GM19372 (cell line): ENCODE measurements around the gene SIRT3.
"Not testable (repeated sequence)": the region's sequence is repeated elsewhere in the genome, so short reads cannot be mapped to it uniquely, and the experiment has no call there.

ENCODE experiments used
- ATAC-seq: cut with Tn5 transposase; IDR thresholded peaks from one replicate; pipeline ENCODE4 v1.9.1; 2021; ENCODE audit warnings: mild to moderate bottlenecking, low read depth, moderate library complexity; ENCODE audit not compliant: unreplicated experiment

SIRT3 gene

DNA sequence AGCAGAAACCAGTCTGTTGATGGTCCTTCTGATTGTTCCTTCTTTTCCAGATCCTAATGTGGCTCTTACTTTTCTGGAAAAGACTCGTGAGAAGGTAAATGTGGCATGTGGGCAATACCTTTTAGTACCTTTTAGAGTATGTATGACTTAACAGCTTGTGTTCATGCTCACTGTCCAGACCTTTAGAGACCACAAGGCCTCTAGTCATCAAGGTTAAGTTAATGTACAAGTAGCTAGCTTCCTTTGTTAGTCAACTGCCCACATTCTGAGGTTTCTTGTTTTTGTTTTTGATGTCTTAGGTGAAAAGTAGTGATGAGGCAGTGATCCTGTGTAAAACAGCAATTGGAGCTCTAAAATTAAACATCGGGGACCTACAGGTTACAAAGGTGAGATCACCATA is 8.2 kb upstream of the SIRT3 start:
- ATAC-seq = no peak

DNA sequence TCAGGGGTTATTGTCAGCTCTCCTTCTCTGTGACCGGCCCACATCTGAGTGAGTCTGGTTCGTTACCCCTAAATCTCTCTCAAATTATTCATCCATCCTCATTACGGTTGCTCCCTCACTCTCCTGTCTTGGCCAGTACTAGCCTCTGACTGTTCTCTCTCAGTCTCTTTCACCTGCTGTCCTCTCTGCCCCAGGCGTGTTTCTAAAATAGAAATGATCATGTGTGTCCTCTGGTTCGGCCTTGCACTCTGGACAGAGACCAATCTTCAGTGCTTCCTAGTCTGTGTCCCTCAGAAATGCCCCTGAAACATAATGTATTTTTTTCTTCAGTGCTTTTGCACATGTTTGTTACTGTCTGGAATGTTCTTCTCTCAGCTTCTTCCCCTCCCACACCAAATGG is 5.5 kb upstream of the SIRT3 start:
- ATAC-seq = no peak

DNA sequence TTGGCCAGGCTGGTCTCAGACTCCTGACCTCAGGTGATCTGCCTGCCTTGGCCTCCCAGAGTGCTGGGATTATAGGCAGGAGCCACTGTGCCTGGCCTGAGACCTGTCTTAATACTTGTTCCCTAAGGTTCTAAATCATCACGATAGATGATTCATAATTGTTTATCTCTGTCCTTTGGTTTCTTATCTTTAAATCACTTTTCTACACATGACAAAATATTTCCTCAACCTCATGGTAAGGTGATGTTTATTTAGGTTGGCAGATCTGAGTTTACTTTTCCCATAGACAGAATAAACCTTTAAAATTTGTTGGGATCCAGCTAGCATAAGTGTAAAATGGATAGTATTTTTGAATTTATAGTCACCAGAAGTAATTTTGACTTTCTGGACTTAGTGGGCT is 4.2 kb upstream of the SIRT3 start:
- no peak for ATAC-seq

DNA sequence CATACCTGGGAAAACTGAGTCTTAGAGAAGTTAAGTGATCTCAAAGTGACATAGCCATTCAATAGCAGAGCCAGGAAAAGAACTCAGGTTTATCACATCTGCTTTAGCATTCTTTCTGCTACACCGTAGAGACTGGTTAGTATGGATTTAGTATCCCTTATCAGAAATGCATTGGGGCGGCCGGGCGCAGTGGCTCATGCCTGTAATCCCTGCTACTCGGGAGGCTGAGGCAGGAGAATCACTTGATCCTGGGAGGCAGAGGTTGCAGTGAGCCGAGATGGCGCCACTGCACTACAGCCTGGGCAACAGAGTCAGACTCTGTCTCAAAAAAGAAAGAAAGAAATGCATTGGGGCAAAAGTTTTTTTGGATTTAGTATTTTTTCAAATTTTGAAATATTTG is 2.2 kb upstream of the SIRT3 start:
- ATAC-seq = not testable (repeated sequence)

DNA sequence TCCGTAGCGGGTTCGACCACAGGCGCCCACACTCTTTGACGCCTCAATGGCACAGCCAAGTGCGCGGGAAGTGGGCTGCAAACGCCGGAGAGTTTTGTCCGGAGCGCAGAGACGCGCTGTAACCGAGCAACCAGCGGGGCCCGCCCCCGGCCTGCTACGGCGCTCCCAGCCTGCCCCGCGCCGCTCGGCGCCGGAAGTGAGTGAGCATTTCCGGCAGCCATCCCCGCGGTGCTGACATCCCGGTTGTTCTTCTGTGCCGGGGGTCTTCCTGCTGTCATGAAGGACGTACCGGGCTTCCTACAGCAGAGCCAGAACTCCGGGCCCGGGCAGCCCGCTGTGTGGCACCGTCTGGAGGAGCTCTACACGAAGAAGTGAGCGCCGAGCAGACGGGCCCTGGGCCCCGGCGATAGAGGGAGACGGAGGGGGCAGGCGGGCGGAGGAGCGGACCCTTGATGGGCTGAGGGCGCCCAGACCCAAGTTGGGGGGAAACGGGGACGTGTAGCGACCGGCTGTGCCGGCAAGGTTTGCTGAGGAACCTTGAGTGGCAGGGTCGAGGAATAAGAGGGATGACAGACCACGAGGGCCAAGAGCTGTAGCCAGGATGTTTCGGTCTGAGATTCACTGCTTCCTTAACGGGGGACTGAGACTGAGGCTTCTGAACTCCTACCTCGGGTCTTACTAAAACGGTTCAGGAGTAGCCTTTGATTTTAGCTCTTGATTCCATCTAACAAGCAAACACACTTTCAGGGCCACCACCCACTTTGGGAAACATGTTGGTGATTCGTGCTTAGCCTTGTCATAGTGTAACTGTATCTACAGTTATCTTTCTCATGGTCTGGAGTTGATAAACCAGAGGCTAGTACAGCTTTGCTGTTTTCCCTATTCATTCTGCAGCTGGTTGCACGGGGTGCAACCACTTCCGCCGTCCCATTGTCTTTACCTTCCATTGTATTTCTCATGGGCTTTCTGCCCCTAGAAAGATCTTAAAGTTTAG is 929 bp upstream of the SIRT3 start, which contains the start of gene PSMD13:
Gene PSMD13 (plus strand): TSS at position 203 of the 994 bp plus-strand sequence. CDS start 74 bp downstream, at position 277.
- ATAC-seq = peak; percentile 77

DNA sequence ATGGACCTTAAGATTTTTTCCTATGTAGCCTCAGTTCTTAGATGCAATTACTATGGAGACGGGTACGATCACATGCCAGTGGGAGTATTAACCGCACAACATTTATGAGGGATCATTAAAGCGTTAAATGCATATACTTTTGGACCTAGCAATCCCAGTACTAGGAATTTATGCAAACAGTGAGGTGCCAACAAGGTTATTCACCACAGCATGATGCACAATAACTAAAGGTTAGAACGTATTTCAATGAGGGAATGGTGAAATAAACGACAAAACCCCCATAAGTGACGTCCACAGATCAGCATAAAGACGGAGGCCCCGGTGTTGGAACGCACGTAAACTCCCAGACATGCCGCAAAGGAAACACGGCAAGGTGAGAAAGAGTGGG is 539 bp downstream of the SIRT3 start:
- ATAC-seq = peak; percentile 14

DNA sequence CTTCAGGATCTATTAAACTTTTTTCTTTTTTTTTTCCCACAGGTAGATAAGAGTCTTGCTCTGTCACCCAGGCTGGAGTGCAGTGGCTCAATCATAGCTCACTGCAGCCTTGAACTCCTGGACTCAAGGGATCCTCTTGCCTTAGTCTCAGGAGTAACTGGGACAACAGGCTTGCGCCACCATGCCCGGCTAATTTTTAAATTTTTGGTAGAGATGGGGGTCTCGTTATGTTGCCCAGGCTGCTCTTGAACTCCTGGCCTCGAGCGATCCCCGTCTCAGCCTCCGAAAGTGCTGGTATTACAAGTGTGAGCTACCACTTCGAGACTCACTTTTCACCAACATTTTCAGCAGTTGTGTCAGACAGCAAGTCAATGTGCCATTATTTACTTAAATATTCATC is 962 bp downstream of the SIRT3 start:
- ATAC-seq = no peak

DNA sequence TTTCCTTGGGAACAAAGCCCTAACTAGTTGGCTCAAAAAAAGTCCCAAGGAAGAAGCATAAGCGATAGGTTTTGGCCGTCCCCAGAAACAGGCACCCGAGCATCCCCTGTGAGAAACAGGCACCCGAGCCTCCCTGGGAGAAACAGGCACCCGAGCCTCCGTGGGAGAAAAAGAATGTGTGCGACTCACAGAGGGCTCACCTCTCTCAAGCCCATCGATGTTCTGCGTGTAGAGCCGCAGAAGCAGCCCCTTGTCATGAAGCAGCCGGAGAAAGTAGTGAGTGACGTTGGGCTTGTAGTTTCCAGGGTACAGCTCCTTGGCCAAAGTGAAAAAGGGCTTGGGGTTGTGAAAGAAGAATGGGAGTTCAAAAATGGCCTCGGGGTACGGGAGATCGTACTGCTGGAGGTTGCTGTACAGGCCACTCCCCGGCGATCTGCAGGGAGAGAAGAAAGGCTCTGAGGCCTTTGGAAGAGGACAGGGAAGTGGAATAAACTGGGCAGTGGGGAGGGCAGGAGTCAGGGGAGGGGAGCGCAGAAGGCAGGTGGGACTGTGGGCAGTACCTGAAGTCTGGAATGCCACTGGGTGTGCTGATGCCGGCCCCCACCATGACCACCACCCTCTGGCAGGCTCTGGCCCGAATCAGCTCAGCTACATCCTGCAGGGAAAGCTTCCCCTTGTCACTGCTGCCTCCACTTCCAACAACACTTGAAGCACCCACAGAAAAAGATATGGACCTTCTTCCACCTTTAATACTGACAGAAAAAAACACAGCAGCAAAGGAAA is 3.2 kb downstream of the SIRT3 start:
- no peak for ATAC-seq

DNA sequence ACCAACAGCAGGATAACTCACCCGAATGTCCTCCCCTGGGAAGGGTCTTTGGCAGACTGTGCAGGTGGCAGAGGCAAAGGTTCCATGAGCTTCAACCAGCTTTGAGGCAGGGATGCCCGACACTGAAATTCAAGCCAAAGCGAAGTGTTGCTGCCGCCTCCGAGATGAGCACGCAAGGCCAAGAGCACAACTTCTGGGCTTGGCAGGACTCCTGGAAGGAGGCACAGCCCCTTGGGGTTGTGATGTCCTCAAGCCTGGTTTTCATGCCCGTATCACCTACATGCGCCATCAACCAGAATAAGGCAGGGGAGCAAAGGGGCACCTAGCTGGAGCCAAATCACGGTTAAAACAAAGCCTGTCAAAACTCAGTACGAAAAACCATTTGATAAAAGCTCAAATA is 5.7 kb downstream of the SIRT3 start:
- no peak for ATAC-seq

DNA sequence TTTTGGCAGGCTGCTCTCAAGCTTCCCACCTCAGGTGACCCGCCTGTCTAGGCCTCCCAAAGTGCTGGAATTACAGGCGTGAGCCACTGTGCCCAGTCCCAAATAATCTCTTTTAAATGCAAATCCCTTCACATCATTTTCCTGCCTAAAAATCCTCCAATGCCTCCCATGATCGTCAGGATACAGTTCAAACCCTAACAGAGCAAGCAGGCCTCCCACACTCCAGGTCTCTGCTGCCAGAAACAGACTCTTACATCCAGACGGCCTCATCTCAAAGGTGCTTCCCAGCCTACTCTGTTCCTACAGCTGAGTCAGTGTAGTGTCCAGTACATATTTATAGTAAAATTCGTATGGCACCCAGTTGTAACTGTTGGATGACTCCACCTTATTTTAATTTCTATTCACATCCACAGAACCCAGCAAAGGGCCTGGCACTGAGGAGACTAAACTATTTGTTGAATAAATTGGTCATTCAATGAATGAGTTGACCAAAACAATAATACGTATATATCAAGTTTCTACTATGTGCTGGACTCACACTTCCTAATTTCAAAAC is 8.2 kb downstream of the SIRT3 start:
- ATAC-seq = no peak

DNA sequence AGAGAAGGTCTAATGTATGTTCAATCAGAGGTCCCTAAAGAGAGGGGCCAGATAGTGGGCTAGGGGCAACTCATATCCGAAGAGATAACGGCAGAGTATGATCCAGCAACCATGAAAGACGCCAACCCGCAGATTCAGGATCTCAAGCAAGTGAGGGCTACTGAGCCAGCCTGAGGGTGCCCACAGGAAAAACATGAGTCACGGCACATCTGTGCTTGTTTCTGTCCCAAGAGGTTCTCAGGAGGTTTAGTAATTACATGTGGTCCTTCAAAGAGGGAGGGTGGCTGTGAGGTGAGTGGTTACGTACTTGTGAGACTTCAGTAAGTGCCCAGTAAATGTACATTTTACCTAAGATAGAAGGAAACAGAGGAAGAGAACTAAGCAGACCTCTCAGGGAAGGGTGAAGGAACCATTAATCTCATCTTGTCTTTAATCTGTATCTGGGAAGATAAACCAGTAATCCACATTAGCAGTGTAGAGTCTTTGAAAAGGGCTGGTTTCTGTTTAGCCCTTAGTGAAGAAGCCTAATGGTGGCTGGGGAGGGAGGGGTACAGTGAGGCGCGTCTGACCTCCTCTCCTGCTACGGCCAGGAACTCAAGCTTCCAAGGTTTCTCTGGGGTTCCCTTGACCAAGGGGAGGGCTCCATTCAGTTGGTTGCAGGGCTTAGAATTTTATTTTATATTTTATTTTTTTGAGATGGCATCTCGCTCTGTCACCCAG is 10.2 kb downstream of the SIRT3 start:
- no peak for ATAC-seq

DNA sequence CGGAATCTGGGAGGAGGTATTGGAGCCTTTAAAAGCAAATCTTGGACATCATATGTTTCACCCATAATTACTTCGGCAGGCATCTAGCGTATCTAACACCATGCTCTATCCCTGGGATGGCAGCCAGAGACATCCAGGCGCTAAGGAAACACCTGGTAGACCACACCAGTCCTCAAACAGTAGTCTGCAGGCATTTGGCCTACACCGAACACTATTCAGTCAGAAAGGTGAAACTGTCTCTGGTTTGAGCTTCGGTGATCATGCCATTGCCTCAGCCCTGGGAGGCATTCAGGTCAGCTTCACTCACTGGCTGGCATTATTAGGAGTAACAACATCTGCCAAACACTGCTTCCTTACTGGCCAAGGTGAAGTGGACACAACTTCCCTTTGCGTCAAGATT is 11.7 kb downstream of the SIRT3 start:
- ATAC-seq = no peak

DNA sequence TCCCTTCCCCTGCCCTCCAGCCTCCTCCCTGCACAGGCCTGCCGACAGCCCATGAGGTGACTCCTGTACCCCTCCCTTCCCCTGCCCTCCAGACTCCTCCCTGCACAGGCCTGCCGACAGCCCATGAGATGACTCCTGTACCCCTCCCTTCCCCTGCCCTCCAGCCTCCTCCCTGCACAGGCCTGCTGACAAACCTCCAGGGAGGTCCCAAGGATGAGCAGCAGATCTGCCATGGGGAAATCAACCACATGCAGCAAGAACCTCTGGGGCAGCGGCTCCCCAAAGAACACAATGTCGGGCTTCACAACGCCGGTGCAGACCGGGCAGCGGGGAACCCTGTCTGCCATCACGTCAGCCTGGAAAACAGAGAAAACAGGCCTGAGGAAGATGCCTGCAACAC is 12.3 kb downstream of the SIRT3 start:
- ATAC-seq = no peak

DNA sequence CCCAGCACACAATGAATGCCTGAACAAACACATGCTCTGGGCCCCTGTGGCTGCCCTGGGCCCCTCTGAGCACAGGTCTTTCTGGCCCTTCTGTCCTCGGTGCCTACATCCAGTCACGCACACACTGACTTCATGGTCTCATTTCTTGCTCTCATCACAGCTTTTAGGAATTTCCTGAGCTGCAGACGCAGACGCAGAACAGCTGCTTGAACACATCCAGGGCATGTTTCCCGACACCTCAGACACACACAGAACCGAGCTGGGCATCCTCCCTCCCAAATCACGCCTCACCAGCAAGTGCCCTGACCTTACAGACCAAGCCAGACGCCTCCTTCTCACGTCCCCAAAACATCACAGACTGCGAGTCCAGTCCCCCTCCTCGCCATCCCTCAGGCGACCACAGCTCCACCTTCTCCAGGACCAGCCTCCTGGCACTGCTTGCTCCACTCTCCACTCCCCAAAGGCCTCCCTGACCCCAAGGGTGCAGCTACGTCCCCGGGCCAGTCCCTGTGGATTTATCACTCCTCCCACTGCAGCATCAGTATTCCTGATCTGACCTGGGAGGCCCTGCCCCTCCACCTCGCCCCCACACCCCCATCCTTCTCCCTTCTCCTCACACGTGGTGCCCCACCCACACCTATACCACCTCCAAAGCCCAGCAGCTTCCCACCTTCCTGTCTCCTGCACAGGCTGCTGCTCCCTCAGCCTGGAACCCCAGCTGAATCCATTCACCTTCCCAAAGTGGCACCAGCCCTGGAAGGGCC is 12.9 kb downstream of the SIRT3 start:
- no peak for ATAC-seq

DNA sequence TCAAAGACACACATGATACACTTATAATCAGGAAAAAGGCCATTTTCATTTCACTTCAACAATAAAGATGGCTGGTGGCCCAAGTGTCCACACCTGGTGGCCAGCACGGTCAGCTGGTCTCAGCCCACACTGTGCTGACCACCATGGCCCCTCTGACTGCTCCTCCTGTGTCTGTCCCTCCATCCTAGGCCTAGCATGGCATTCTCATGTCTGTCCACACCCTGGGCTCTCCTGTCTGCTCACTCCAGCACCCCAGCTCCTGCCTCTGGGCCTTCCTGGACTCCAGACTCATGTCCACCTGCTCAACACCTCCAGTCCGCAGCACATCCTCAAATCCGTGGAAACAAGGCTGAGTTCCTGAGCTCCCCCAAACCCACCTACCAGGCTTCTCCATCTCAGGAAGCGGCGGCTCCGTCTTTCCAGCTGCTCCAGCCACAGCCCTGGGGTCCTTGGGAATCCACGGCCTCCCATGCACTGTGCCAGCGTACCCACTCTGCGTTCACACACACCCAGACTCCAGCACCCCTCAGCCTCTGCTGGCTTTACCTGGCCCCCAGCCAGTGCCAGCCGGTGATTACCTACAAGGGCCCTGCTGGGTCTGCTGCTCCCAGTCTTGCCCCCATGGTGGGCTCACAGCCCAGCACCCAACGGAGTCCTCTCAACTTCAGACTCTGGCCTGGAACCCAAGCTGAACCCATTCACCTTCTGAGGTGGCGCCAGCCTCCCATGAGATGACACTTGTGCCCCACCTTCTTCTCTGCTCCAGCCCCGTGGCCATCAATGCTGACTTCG is 13.9 kb downstream of the SIRT3 start:
- no peak for ATAC-seq

DNA sequence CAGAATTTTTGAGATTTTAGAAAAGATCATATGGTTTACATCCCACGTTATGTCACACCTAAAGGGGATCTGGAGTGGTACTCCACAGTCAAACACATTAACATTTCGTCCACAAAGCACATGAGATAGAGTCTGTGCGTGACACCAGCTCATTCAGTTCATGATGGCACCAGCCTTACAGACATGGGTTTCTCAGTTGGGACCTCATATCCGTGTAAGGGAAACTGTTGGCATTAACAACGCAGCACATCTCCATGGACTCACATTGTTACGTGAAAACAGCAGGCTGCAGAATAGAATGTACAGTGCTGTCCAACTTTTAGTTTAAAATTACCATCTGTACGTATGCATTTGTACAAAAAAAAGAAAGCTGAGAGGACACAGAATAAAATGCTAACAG is 14.6 kb downstream of the SIRT3 start:
- no peak for ATAC-seq

DNA sequence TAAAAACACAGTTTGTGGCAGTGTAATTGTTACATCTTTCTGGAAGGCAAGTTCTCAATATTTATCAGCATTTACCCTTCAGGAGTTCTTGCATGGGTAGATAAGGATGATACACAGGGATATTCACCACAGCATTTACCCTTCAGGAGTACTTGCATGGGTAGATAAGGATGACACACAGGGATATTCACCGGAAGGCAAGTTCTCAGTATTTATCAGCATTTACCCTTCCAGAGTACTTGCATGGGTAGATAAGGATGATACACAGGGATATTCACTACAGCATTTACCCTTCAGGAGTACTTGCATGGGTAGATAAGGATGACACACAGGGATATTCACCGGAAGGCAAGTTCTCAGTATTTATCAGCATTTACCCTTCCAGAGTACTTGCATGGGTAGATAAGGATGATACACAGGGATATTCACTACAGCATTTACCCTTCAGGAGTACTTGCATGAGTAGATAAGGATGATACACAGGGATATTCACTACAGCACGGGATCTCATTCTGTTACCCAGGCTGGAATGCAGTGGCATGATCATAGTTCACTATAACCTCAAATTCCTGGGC is 15.4 kb downstream of the SIRT3 start:
- ATAC-seq = not testable (repeated sequence)

DNA sequence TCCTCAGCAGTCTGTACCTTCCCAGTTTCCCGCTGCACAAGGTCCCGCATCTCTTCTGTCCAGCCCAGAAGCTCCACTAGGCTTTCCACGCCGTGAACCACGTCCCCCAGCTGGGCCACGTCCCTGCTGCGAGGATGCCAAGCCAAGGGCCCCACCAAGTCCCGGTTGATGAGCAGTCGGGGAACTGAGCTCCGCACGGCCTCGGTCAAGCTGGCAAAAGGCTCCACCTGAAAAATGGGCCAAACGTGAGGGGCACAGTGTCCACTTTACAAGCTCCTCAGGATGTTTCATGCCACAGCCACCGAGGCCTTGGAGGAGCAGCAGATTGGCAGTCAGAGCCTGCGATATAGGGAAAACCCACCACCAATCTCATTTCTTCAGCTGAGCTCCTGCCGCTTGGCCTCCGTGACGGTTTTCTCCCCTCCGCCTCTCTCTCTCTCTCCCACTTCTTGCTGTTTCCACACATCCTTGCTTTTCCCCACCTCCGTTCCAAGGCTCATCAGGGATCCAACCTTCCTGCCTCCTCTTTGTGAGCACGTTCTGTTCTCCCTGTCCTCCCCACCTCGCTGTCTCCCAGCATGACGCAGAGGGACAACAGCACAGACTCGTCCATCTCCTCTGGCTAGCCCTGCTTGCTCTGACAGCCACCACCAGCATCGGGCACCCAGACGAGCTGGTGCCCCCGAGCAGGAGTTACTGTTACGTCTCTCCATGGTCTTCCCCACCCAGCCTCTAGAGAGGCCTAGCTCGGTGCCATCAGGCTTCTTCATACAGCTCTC is 17.1 kb downstream of the SIRT3 start:
- no peak for ATAC-seq
